K562 (cell line): Measurements from ENCODE around the gene YOD1. TPM values are rescaled to one million over a fixed set of nuclear protein-coding genes. Genes with fewer than 3 reads are reported as not detected.

Source experiments
- BDP1 ChIP-seq: IDR thresholded peaks from 3 replicates; pipeline ENCODE4 v1.6.1; 2011; ENCODE audit not compliant: insufficient read length, insufficient read depth
- CHD4 ChIP-seq: fragments of 200-600 bp; sonication (generic); IDR thresholded peaks from 3 replicates; pipeline ENCODE4 v1.6.1; 2012; ENCODE audit warnings: low read depth, mild to moderate bottlenecking, mixed read lengths, low read length, inconsistent platforms; ENCODE audit not compliant: insufficient read depth, insufficient replicate concordance, poor library complexity, severe bottlenecking
- FOXK1 ChIP-seq: sonication (generic); formaldehyde crosslinking; IDR thresholded peaks from 2 replicates; pipeline ENCODE4 v1.8.0; 2022; ENCODE audit warnings: missing genetic modification reagents, mild to moderate bottlenecking, borderline replicate concordance
- HEY1 ChIP-seq: fragments of 250-450 bp; sonication (Bioruptor Pico); IDR thresholded peaks from 2 replicates; pipeline ENCODE4 v1.5.0; 2020; ENCODE audit warnings: mild to moderate bottlenecking, moderate library complexity, borderline replicate concordance
- POLR3G ChIP-seq: IDR thresholded peaks from 2 replicates; pipeline ENCODE4 v1.6.1; 2011; ENCODE audit not compliant: insufficient read length, insufficient replicate concordance; ENCODE audit errors: extremely low read depth
- PTTG1 ChIP-seq: fragments of 450-650 bp; IDR thresholded peaks from 2 replicates; pipeline ENCODE4 v1.6.1; 2016; ENCODE audit warnings: low read depth, mild to moderate bottlenecking, missing genetic modification characterization, missing compliant biosample characterization
- TBP ChIP-seq: optimal IDR thresholded peaks from 2 replicates; pipeline ENCODE3; 2011; ENCODE audit warnings: low read depth, low read length, improper control_type of control experiment
- TCF7L2 ChIP-seq: fragments of 150-350 bp; IDR thresholded peaks from 2 replicates; pipeline ENCODE4 v1.6.1; 2016; ENCODE audit warnings: low read depth, mild to moderate bottlenecking, low read length, moderate library complexity
- TFE3 ChIP-seq: fragments of 450-650 bp; formaldehyde crosslinking; IDR thresholded peaks from 2 replicates; pipeline ENCODE4 v1.4.0; 2020; ENCODE audit warnings: mild to moderate bottlenecking, mixed read lengths
- YY1 ChIP-seq, 3 experiments: IDR thresholded peaks; 2 replicates each; pipeline ENCODE4 v1.6.1; 2011; ENCODE audit warnings: low read length in 2 of 3, mild to moderate bottlenecking in 2 of 3, moderate library complexity in 2 of 3, borderline replicate concordance in 1 of 3, control low read depth in 1 of 3, low read depth in 1 of 3; ENCODE audit not compliant: insufficient read depth in 3 of 3, insufficient replicate concordance in 2 of 3, control insufficient read depth in 1 of 3, insufficient read length in 1 of 3; ENCODE audit errors: extremely low read depth in 1 of 3
- ZNF282 ChIP-seq: sonication (generic); formaldehyde crosslinking; IDR thresholded peaks from 2 replicates; pipeline ENCODE4 v1.8.1; 2023; ENCODE audit warnings: missing genetic modification reagents
- polyA plus RNA-seq, 8 experiments: library from polyadenylated mRNA; depleted of rRNA in 4 of 8; stranded (reverse) in 5 of 8; unstranded in 3 of 8; fragments of >200 nt; fragmentation: Nextera tagmentation in 2 of 8; fragmentation: Illumina TruSeq in 1 of 8; extraction: Ambion mirVana in 2 of 8; extraction: Trizol in 1 of 8; gene quantifications; 2 replicates each; pipeline versions ENCODE4 v1.2.1 to v1.2.3, GENCODE V29; 2011 to 2014; ENCODE audit warnings: inconsistent platforms in 1 of 8, missing spikeins in 1 of 8
- total RNA-seq, 7 experiments: library from RNA; depleted of rRNA in 6 of 7; stranded (reverse); fragments of >200 nt in 6 of 7; fragmentation: Illumina TruSeq in 2 of 7; extraction: Trizol in 2 of 7; gene quantifications; 2 replicates each; pipeline versions ENCODE4 v1.2.1 to v1.2.3, GENCODE V29; 2011 to 2021; ENCODE audit warnings: low replicate concordance in 1 of 7
- TF ChIP-seq, protein P1 (sequence below), 2 experiments: fragments of 450-650 bp; formaldehyde crosslinking in 1 of 2; IDR thresholded peaks; 2 replicates each; pipeline versions ENCODE4 v1.4.0 to v1.6.1; 2014 to 2020; ENCODE audit warnings: mild to moderate bottlenecking in 2 of 2, borderline replicate concordance in 1 of 2, low read depth in 1 of 2
- TF ChIP-seq, protein P2 (sequence below): fragments of 250-450 bp; sonication (Bioruptor Pico); IDR thresholded peaks from 2 replicates; pipeline ENCODE4 v1.4.0; 2020; ENCODE audit warnings: mild to moderate bottlenecking

YOD1 gene
- total and polyA plus RNA-seq, 9 of the 15 experiments (the other 6 are each of a cell fraction or from before 2014, with no cell fraction given) = 18.2 to 78.1 (median 46.9) TPM

DNA sequence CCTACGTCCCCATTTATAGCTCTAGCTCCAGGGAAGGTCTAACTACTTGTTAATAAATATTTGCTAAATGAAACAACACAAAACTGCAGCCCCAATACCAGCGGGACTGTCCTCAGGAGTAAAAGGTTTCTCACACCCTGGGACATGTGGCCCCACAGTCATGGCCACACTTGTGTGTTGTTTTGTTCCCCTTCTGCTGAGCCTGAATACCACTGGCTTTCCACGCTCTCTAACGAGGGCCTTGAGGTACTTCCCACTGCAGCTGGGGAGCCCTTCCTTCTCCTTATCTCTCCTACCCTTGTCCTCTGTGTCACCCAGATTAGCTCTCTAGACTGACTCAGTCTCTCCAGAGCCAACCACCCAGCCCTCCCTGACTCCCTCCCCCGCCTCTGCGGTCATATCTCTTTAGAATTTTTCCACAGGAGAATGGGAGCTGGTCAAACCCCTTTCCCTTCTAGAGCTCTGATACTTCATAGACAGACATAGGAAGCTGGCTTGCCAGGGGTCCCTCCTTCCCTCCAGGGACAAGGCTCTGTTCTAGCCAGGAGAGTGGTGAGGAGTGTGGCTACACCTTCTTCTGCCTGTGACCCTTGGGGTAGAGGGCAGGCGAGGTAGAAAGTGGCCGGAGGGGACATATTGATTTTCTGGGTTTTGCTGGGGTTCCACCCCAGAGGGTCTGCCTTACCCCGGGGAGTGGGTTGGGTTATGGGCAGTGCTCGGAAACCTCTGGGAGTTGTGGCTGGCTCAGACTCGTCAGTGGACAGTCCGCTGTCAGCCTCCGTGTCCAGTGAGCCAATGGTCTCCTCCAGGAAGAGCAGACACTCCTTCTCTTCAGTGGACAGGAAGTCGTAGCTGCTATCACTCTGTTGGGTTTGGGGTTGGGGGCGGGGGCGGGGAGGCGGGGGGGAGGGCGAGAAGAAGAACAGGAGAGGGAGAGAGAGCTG, 26.5 kb downstream of the YOD1 start (continued):
- TF ChIP-seq, protein P1, sequence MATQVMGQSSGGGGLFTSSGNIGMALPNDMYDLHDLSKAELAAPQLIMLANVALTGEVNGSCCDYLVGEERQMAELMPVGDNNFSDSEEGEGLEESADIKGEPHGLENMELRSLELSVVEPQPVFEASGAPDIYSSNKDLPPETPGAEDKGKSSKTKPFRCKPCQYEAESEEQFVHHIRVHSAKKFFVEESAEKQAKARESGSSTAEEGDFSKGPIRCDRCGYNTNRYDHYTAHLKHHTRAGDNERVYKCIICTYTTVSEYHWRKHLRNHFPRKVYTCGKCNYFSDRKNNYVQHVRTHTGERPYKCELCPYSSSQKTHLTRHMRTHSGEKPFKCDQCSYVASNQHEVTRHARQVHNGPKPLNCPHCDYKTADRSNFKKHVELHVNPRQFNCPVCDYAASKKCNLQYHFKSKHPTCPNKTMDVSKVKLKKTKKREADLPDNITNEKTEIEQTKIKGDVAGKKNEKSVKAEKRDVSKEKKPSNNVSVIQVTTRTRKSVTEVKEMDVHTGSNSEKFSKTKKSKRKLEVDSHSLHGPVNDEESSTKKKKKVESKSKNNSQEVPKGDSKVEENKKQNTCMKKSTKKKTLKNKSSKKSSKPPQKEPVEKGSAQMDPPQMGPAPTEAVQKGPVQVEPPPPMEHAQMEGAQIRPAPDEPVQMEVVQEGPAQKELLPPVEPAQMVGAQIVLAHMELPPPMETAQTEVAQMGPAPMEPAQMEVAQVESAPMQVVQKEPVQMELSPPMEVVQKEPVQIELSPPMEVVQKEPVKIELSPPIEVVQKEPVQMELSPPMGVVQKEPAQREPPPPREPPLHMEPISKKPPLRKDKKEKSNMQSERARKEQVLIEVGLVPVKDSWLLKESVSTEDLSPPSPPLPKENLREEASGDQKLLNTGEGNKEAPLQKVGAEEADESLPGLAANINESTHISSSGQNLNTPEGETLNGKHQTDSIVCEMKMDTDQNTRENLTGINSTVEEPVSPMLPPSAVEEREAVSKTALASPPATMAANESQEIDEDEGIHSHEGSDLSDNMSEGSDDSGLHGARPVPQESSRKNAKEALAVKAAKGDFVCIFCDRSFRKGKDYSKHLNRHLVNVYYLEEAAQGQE (IDR thresholded peaks at IDR 0.05; ENCODE audit: borderline replicate concordance) = peak; percentile 46
- TF ChIP-seq, protein P1 (CRISPR knock-in tag; IDR thresholded peaks at IDR 0.05; ENCODE audit: low read depth) = peak; percentile 90
- TF ChIP-seq FOXK1 (CRISPR knock-in tag) (peak; percentile 85; the same call in 1 of the 2 replicates), TBP (peak; percentile 62), PTTG1 (tag) (peak; percentile 94), CHD4 (no peak), HEY1 (CRISPR knock-in tag) (peak; percentile 96), TCF7L2 (0 out of 2 replicates have a peak, but pooled peaks have one; percentile 14), POLR3G (no peak), BDP1 (no peak), ZNF282 (no peak), YY1 (IDR thresholded peaks at IDR 0.05; ENCODE audit: borderline replicate concordance in 1 of 3, control insufficient read depth in 1 of 3, extremely low read depth in 1 of 3, insufficient read depth in 3 of 3, insufficient read length in 1 of 3, insufficient replicate concordance in 2 of 3, low read depth in 1 of 3, low read length in 2 of 3) (peak in 2 of 3 experiments; percentile 58 to 79), TFE3 (CRISPR knock-in tag) (peak; percentile 61)
- TF ChIP-seq, protein P2, sequence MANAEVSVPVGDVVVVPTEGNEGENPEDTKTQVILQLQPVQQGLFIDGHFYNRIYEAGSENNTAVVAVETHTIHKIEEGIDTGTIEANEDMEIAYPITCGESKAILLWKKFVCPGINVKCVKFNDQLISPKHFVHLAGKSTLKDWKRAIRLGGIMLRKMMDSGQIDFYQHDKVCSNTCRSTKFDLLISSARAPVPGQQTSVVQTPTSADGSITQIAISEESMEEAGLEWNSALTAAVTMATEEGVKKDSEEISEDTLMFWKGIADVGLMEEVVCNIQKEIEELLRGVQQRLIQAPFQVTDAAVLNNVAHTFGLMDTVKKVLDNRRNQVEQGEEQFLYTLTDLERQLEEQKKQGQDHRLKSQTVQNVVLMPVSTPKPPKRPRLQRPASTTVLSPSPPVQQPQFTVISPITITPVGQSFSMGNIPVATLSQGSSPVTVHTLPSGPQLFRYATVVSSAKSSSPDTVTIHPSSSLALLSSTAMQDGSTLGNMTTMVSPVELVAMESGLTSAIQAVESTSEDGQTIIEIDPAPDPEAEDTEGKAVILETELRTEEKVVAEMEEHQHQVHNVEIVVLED = peak; percentile 83
